ENCODE data around the gene TM9SF4. TPM values are rescaled to one million over a fixed set of nuclear protein-coding genes. Genes with fewer than 3 reads are reported as not detected.

TM9SF4 gene
- total RNA-seq, 6 experiments from 2014 or later = 54.8 to 73.9 (median 60.7) TPM

GRCh38 chr20:32141465-32141980 lies 32.0 kb downstream of the TM9SF4 start:
- no peak for TF ChIP-seq CTCF (IDR thresholded peaks at IDR 0.05)
- H3K36me3 Mint-ChIP-seq (ENCODE audit: low read depth) = peaks cover 63% of the 10 kb centered on the region
- peaks cover 2% of the 10 kb centered on the region for H3K27me3 Mint-ChIP-seq (ENCODE audit: insufficient read depth)
- H3K4me1 Mint-ChIP-seq (ENCODE audit: low read depth) = 0 out of 2 replicates have a peak, but pooled peaks cover under 1% of the 10 kb centered on the region
- H3K9me3 Mint-ChIP-seq = no peaks in the 10 kb centered on the region
- no peak overlapping the region for H3K4me3 Mint-ChIP-seq
- no peak for DNase-seq
- no peak overlapping the region for H3K27ac Mint-ChIP-seq

- Mint-ChIP-seq H3K9me3 (no peaks in the 10 kb centered on the region), H3K27me3 (ENCODE audit: insufficient read depth) (peaks cover 2% of the 10 kb centered on the region), H3K4me1 (ENCODE audit: low read depth) (no peaks in the 10 kb centered on the region), H3K36me3 (ENCODE audit: low read depth) (peaks cover 65% of the 10 kb centered on the region), H3K4me3 (no peak overlapping the region), H3K27ac (no peak overlapping the region)
- no peak for TF ChIP-seq CTCF (IDR thresholded peaks at IDR 0.05)
- DNase-seq = no peak
Observed at GRCh38 chr20:32142088-32142487, 32.6 kb downstream of the TM9SF4 start.

GRCh38 chr20:32142991-32143390 lies 33.5 kb downstream of the TM9SF4 start:
- no peaks in the 10 kb centered on the region for H3K9me3 Mint-ChIP-seq
- no peaks in the 10 kb centered on the region for H3K4me1 Mint-ChIP-seq (ENCODE audit: low read depth)
- H3K27me3 Mint-ChIP-seq (ENCODE audit: insufficient read depth) = peaks cover 2% of the 10 kb centered on the region
- H3K4me3 Mint-ChIP-seq = no peak overlapping the region
- DNase-seq = no peak
- no peak overlapping the region for H3K27ac Mint-ChIP-seq
- peaks cover 60% of the 10 kb centered on the region for H3K36me3 Mint-ChIP-seq (ENCODE audit: low read depth)
- no peak for TF ChIP-seq CTCF (IDR thresholded peaks at IDR 0.05)

GRCh38 chr20:32144898-32145662 lies 35.6 kb downstream of the TM9SF4 start:
- peaks cover 2% of the 10 kb centered on the region for H3K27me3 Mint-ChIP-seq (ENCODE audit: insufficient read depth)
- DNase-seq = no peak
- H3K36me3 Mint-ChIP-seq (ENCODE audit: low read depth) = peaks cover 48% of the 10 kb centered on the region
- no peaks in the 10 kb centered on the region for H3K4me1 Mint-ChIP-seq (ENCODE audit: low read depth)
- no peak overlapping the region for H3K4me3 Mint-ChIP-seq
- no peaks in the 10 kb centered on the region for H3K9me3 Mint-ChIP-seq
- TF ChIP-seq CTCF (IDR thresholded peaks at IDR 0.05) = no peak
- H3K27ac Mint-ChIP-seq = no peak overlapping the region

GRCh38 chr20:32149566-32150170 lies 40.2 kb downstream of the TM9SF4 start:
- Mint-ChIP-seq H3K4me1 (ENCODE audit: low read depth) (peaks cover 3% of the 10 kb centered on the region), H3K27me3 (ENCODE audit: insufficient read depth) (no peaks in the 10 kb centered on the region; the same call in 1 of the 2 replicates), H3K27ac (no peak overlapping the region), H3K36me3 (ENCODE audit: low read depth) (peaks cover 36% of the 10 kb centered on the region), H3K9me3 (no peaks in the 10 kb centered on the region), H3K4me3 (no peak overlapping the region)
- no peak for DNase-seq
- no peak for TF ChIP-seq CTCF (IDR thresholded peaks at IDR 0.05)

Data from HFFc6 (cell line).